Bronchial epithelial cell (primary cell): ENCODE measurements around the gene HOXD11. TPM values are rescaled to one million over a fixed set of nuclear protein-coding genes. Genes with fewer than 3 reads are reported as not detected.

ENCODE experiments used
- DNase-seq: peaks from one replicate; pipeline ENCODE4 v3.0.0-alpha.2; 2010; ENCODE audit warnings: low read depth
- FAIRE-seq: peaks from 2 replicates; lab custom pipeline; 2011; peaks lifted over from hg19 to GRCh38; lab: Jason Lieb, UNC
- H3K27me3 ChIP-seq: 2 replicates; pipeline ENCODE4 v1.5.1; 2011; ENCODE audit warnings: low read length; ENCODE audit not compliant: control insufficient read depth, insufficient read depth
- H3K36me3 ChIP-seq: 2 replicates; pipeline ENCODE4 v1.5.1; 2011; ENCODE audit warnings: low read length; ENCODE audit not compliant: control insufficient read depth, insufficient read depth
- H3K4me3 ChIP-seq: 2 replicates; pipeline ENCODE4 v1.5.1; 2011; ENCODE audit warnings: mild to moderate bottlenecking, low read depth, low read length, control low read depth
- CTCF ChIP-seq: IDR thresholded peaks from 2 replicates; pipeline ENCODE4 v1.5.1; 2011; ENCODE audit warnings: mild to moderate bottlenecking, moderate library complexity, low read length, control low read depth, inconsistent platforms; ENCODE audit not compliant: insufficient read depth, severe bottlenecking
- total RNA-seq: library from RNA; depleted of rRNA; stranded (reverse); fragments of >200 nt; gene quantifications from 2 replicates; pipeline ENCODE4 v1.2.1, GENCODE V29; 2014

HOXD11 gene
- total RNA-seq, 1 donor from 2014 or later, result not detected

GRCh38 chr2:176140513-176141317 is 33.6 kb downstream of the HOXD11 start:
- Histone ChIP-seq H3K36me3 (no peaks in the 10 kb centered on the region), H3K27me3 (peaks cover 53% of the 10 kb centered on the region), H3K4me3 (peak overlapping the region; percentile 46)
- FAIRE-seq (no peak), DNase-seq (peak; percentile 25)
- TF ChIP-seq CTCF, result peak; percentile 91

- FAIRE-seq (no peak), DNase-seq (no peak)
- Histone ChIP-seq H3K27me3 (peaks cover 53% of the 10 kb centered on the region), H3K4me3 (no peak overlapping the region), H3K36me3 (no peaks in the 10 kb centered on the region)
- no peak for TF ChIP-seq CTCF
Measured at GRCh38 chr2:176142281-176142680, 35.2 kb downstream of the HOXD11 start.

- no peak for TF ChIP-seq CTCF
- DNase-seq (no peak), FAIRE-seq (no peak)
- H3K4me3 ChIP-seq, result no peak overlapping the region
- H3K27me3 ChIP-seq, result peaks cover 64% of the 10 kb centered on the region
- H3K36me3 ChIP-seq, result no peaks in the 10 kb centered on the region
Measured at GRCh38 chr2:176145085-176145969, 38.2 kb downstream of the HOXD11 start.

- no peak for DNase-seq
- TF ChIP-seq CTCF, result no peak
Measured at GRCh38 chr2:176146101-176146500, 39.0 kb downstream of the HOXD11 start.

GRCh38 chr2:176146645-176147044 is 39.6 kb downstream of the HOXD11 start:
- no peaks in the 10 kb centered on the region for H3K36me3 ChIP-seq
- H3K4me3 ChIP-seq, result no peak overlapping the region
- peaks cover 71% of the 10 kb centered on the region for H3K27me3 ChIP-seq
- FAIRE-seq, result no peak
- no peak for DNase-seq
- TF ChIP-seq CTCF, result no peak

More at GRCh38 chr2:176146101-176146500, 39.0 kb downstream of the HOXD11 start:
- H3K4me3 ChIP-seq, result no peak overlapping the region
- FAIRE-seq, result no peak
- H3K27me3 ChIP-seq, result peaks cover 67% of the 10 kb centered on the region
- H3K36me3 ChIP-seq, result no peaks in the 10 kb centered on the region
